Body of pancreas (tissue), 4 donors: ENCODE measurements around the gene ITIH3. TPM values are rescaled to one million over a fixed set of nuclear protein-coding genes. Genes with fewer than 3 reads are reported as not detected.

Source experiments
- ATAC-seq: fragments of 150-250 bp; one replicate; pipeline ENCODE4 v1.9.1; 2016
- DNase-seq, 4 donors: peaks; one replicate each; pipeline ENCODE4 v3.0.0-alpha.2; 2019
- H3K27ac ChIP-seq, 4 donors: fragments of 200-600 bp; sonication (generic); 1 replicate in 3 of 4; 2 replicates in 1 of 4; pipeline versions ENCODE4 v1.5.1 to v1.6.1; 2016 to 2019; ENCODE audit warnings: mild to moderate bottlenecking in 1 of 4, mixed read lengths in 1 of 4, moderate library complexity in 1 of 4
- H3K27me3 ChIP-seq, 2 donors: fragments of 200-600 bp; sonication (generic); one replicate each; pipeline ENCODE4 v1.6.0; 2016; ENCODE audit warnings: mild to moderate bottlenecking in 1 of 2
- H3K36me3 ChIP-seq, 2 donors: fragments of 200-600 bp; sonication (generic); replicated peaks in 1 of 2; 2 replicates each; pipeline ENCODE4 v1.5.1; 2016; ENCODE audit warnings: low read depth in 2 of 2; ENCODE audit not compliant: insufficient read depth in 1 of 2
- H3K4me1 ChIP-seq: fragments of 200-600 bp; sonication (generic); one replicate; pipeline ENCODE4 v1.6.0; 2016
- H3K4me3 ChIP-seq, 2 donors: fragments of 200-600 bp; sonication (generic); 1 replicate in 1 of 2; 2 replicates in 1 of 2; pipeline ENCODE4 v1.5.1; 2016 to 2019
- H3K9me3 ChIP-seq, 3 donors: fragments of 200-600 bp; sonication (generic); 1 replicate in 2 of 3; 2 replicates in 1 of 3; pipeline ENCODE4 v1.5.1; 2016
- POLR2A ChIP-seq, 3 donors: fragments of 450-650 bp; IDR thresholded peaks; one replicate each; pipeline ENCODE4 v1.6.1; 2016; ENCODE audit warnings: antibody characterized with exemption in 3 of 3, mild to moderate bottlenecking in 2 of 3
- WGBS, 2 donors: methylation state at CpG; one replicate each; pipeline ENCODE4 v1.1.5; 2017; 5-methylcytosine and 5-hydroxymethylcytosine counted together
- intact Hi-C: fragments of 100-400 bp; cut with DNase I; formaldehyde crosslinking; loops from one replicate; pipeline ENCODE4 v1.15.1; 2023
- total RNA-seq, 2 donors: library from RNA; depleted of rRNA; stranded (reverse); fragments of >200 nt; gene quantifications; one replicate each; pipeline ENCODE4 v1.1.0, GENCODE V29; 2016
- TF ChIP-seq, protein P1 (sequence below), 7 experiments: fragments of 450-650 bp in 4 of 7; fragments of 200-600 bp in 3 of 7; sonication (generic) in 3 of 7; IDR thresholded peaks; one replicate each; pipeline ENCODE4 v1.5.1; 2016 to 2019; ENCODE audit warnings: antibody characterized with exemption in 7 of 7

ITIH3 gene
- total RNA-seq, 2 donors from 2014 or later, result 1.6 TPM; not detected in 1

DNA sequence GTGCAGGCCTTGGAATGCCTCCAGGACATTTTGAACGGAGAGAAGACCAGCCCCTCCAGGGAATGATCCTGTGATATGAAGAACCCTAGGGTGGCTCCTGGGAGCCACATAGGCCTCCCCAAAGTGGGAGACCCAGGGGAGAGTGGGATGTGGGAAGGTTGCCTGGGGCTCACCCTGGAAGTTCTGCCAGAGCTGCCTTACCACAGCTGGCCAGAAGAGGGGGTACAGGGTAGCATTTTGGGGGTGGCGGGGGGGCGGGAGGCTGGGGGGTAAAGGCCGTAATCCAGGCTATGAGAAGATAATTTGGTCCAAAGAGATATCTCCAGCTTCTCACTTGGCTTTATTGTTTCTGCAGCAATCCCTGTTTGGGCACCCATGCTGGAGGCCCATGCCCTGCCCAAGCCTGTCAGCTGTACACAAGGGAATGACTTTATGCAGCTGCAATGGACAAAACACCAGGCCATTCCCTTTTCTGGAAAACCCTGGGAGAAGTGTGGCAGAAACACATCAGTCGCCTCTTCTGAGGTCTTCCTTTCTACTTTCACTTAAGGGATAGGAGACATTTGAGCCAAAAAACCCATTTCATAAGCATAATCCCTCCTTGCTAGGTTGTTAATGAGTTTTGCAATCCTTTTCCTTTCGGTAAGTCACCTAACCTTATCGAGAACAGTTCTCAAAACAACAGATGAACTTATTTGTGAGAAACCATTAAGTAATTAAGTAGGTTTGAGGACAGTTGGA lies 51.3 kb downstream of the ITIH3 start:
- peak; percentile 28 for ATAC-seq
- WGBS, 2 donors, result 68 to 71% methylated on average over 6 to 7 of the region's 7 CpGs
- Histone ChIP-seq H3K27me3 (no peaks in the 10 kb centered on the region), H3K36me3 (peaks cover 0 to 4% of the 10 kb centered on the region in 2 donors), H3K9me3 (no peaks in the 10 kb centered on the region), H3K4me3 (no peak overlapping the region), H3K27ac (peak overlapping the region in 3 of 4 donors; percentile 3 to 25 (median 10)), H3K4me1 (peaks cover 12% of the 10 kb centered on the region)
- intact Hi-C loops, result no loop called here
- TF ChIP-seq, protein P1, sequence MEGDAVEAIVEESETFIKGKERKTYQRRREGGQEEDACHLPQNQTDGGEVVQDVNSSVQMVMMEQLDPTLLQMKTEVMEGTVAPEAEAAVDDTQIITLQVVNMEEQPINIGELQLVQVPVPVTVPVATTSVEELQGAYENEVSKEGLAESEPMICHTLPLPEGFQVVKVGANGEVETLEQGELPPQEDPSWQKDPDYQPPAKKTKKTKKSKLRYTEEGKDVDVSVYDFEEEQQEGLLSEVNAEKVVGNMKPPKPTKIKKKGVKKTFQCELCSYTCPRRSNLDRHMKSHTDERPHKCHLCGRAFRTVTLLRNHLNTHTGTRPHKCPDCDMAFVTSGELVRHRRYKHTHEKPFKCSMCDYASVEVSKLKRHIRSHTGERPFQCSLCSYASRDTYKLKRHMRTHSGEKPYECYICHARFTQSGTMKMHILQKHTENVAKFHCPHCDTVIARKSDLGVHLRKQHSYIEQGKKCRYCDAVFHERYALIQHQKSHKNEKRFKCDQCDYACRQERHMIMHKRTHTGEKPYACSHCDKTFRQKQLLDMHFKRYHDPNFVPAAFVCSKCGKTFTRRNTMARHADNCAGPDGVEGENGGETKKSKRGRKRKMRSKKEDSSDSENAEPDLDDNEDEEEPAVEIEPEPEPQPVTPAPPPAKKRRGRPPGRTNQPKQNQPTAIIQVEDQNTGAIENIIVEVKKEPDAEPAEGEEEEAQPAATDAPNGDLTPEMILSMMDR (IDR thresholded peaks at IDR 0.05), result peak in 5 of 7 experiments; percentile 15 to 40 (median 24)
- TF ChIP-seq POLR2A (IDR thresholded peaks at IDR 0.05), result no peak
- DNase-seq, result peak in 1 of 4 donors; percentile 25

DNA sequence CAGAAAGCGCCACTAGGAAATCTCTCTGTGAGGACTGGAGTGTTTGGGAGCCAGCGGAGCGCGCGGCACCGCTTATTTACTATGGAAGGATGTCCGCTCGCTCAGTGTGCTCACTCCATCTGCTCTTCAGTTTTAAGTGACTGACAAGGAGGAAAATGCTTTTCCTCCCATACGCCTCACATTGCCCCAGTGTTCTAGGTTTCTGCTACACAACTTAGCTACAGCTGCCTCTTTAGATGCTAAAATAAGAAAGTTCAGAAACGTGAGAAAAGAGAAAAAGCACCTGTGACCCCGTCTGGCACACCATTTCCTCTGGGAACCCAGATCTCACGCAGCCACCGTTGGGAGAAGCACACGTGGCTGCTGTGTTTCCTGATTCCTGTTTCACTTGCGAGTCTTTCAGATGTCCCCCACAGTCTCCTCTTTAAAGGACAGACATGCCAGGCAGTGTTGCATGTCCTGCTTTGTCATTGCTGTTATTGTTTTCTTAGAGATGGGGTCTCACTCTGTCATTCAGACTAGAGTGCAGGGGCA lies 51.9 kb downstream of the ITIH3 start:
- Histone ChIP-seq H3K36me3 (peaks cover 0 to 4% of the 10 kb centered on the region in 2 donors), H3K9me3 (no peaks in the 10 kb centered on the region), H3K4me3 (no peak overlapping the region), H3K27ac (no peak overlapping the region), H3K27me3 (no peaks in the 10 kb centered on the region), H3K4me1 (peaks cover 12% of the 10 kb centered on the region)
- no peak for DNase-seq
- TF ChIP-seq, protein P1 (IDR thresholded peaks at IDR 0.05), result no peak
- TF ChIP-seq POLR2A (IDR thresholded peaks at IDR 0.05), result no peak
- ATAC-seq, result no peak
- intact Hi-C loops, result no loop called here
- WGBS, 2 donors, result 73 to 84% methylated on average over 15 of the region's 15 CpGs

DNA sequence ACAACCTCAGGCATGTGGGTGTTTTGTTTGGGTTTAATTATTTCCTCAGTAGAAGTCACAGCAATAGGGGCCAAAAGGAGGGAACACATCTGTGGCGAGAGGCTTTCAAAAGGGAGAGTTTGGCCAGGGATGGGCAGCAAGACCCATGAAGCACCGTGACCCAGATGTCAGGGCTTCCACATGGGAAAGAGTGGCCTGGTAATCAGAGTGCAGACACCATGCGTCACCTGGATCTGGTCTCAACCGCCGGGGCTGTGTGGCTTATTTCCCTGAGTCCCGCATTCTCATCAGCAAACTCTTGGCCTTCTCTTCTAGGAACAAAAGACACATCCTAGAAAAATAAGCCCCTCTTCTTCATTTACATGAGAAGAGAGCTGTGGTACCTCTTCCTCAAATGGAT lies 52.6 kb downstream of the ITIH3 start:
- 91 to 97% methylated on average over 6 of the region's 6 CpGs for WGBS, 2 donors
- Histone ChIP-seq H3K36me3 (peaks cover 0 to 5% of the 10 kb centered on the region in 2 donors), H3K9me3 (no peaks in the 10 kb centered on the region), H3K4me3 (no peak overlapping the region), H3K27ac (no peak overlapping the region), H3K27me3 (no peaks in the 10 kb centered on the region), H3K4me1 (peaks cover 12% of the 10 kb centered on the region)
- no peak for DNase-seq
- no peak for ATAC-seq
- intact Hi-C loops, result no loop called here
- TF ChIP-seq, protein P1 (IDR thresholded peaks at IDR 0.05), result no peak
- TF ChIP-seq POLR2A (IDR thresholded peaks at IDR 0.05), result no peak

DNA sequence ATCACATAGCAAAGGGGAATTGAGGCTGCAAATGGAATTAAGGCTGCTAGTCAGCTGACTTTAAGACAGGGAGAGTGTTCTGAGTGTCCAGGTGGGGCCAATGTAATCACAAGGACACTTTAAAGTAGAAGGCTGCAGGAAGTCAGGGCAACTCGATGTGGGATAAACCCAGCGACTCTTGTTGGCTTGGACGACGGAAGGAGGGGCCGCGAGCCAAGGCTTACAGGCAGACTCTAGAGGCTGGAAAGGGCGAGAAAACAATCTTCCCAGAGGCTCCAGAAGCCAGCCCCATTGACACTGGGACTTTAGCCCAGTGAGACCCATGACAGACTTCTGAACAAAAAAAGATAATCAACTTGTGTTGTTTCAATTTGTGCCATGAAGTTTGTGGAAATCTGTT lies 53.1 kb downstream of the ITIH3 start:
- 86 to 94% methylated on average over 7 of the region's 7 CpGs for WGBS, 2 donors
- H3K4me1 ChIP-seq, result peaks cover 12% of the 10 kb centered on the region
- H3K9me3 ChIP-seq, result no peaks in the 10 kb centered on the region
- TF ChIP-seq, protein P1 (IDR thresholded peaks at IDR 0.05), result no peak
- TF ChIP-seq POLR2A (IDR thresholded peaks at IDR 0.05), result no peak
- no peak overlapping the region for H3K4me3 ChIP-seq
- H3K27ac ChIP-seq, result no peak overlapping the region
- no peak for ATAC-seq
- intact Hi-C loops, result no loop called here
- no peak for DNase-seq
- peaks cover 0 to 5% of the 10 kb centered on the region in 2 donors for H3K36me3 ChIP-seq
- H3K27me3 ChIP-seq, result no peaks in the 10 kb centered on the region
